HG02973 (cell line): ENCODE data around the gene DNAJB14.

Experiments
- ATAC-seq: cut with Tn5 transposase; IDR thresholded peaks from one replicate; pipeline ENCODE4 v1.9.1; 2021; ENCODE audit warnings: moderate library complexity; ENCODE audit not compliant: unreplicated experiment

DNAJB14 gene

GRCh38 chr4:99872570-99872969 is 73.8 kb downstream of the DNAJB14 start:
- no peak for ATAC-seq

DNA sequence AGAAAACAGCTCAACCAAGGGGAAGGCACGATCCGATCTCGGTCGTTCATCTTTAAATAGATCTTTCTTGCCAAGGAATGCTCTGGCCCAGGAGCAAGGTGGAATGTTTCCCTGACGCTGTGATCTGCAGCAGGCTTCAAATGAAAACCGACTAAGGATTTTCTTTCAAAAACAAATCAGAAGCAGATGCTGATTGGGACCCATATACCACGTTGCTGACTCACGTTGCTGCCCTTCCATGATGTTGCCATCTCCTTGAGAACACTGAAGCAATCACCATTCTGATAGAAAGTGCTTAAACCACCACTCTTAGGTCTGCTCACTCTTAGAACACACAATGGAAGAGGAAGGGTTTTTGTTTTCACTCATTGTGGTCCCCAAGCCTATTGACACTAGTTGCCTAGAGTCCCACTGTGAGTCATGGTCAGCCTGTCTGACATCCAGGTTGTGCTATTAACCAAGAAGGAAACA is 78.3 kb downstream of the DNAJB14 start:
- ATAC-seq: no peak

DNA sequence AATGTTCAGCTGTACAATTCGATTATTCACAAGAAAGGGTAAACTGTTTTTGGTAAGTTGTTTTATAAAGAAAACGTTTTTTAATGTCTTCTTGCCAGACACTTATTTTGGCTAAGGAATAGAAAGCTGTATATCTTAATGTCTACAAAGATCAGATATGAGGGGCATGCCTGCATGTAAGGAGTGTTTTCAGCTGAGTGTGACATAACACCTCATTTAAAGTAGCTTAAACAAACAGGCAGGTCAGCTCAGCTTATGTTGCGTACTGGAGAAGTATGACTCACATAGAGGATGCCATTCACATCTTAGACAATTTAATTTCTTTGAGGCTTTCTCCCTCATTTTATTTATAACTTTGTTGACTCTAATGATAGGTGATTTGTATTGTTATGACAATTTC is 82.6 kb downstream of the DNAJB14 start:
- ATAC-seq: no peak

DNA sequence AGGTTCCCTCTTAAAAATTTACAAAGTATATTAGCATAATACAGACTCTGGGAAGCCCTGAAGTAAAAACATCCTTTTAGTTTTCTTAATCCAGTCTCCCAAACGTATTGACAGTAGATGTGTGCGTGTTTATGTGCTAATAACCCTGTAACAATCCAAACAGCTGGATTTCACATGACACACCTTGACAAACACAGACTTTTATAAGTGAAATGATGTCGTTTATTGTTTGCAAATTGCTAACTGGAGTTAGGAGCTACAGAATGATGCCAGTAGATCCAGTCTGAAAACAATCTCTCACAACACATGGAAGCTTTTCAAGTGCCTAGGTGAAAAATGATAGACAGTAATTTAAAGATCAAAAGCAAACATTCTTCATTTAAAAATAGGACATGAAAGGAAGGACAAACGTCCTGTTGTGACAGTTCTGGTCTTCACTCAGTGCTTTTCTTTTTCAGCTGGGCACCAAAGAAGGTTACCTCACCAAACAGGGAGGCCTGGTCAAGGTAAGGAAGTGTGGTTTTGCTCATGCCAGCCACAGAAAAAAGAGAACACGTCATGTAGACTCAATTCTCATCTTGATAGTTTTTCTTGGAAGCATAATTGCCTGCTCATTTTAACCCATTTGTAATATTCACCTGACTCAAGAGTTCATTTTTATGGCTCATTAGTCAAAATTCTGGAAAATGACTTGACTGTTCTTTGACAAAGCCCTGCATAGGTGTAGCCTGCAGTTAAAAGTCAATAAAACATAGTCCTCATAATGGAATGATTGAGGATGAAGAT is 85.1 kb downstream of the DNAJB14 start:
- no peak for ATAC-seq

- ATAC-seq: no peak
These were observed 85.9 kb downstream of the DNAJB14 start for GRCh38 chr4:99860521-99860920.

DNA sequence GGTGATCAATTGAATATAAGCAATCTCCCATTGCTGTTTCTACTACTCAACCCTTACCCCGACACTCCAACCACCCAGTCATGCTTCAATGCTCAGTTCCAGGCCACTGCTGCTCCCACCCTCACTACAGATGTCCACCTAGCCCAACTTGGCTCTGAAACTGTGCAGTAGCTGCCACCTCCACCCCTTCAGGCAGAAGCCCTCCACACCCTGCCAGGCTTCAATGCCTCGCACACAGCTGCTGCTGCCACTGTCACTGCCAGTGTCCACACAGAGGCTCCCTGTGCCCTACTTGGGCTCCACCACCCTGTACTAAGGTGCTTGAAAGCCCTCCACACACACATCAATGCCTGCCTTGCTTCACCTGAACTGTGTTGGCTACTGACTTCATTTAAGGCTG is 86.8 kb downstream of the DNAJB14 start:
- no peak for ATAC-seq

DNA sequence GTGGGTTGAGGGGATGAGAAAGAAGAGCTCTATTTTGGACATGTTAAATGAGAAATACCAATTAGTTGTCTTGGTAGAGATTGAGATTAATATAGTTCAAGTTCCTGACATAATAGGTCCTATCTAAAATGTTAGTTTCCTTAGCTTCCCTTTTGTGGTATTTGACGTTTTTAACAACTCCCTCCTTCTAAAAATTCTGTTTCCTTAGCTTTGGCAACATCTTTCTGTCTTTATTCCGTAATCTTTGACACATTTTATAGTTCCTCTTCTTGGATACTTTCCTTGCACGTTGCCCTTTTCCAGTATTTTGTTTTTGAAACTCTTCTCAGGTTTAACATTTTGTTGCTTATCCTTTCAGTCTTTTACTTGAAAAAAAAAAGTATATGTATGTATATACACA is 89.1 kb downstream of the DNAJB14 start:
- ATAC-seq: no peak

GRCh38 chr4:99856166-99856565 is 90.3 kb downstream of the DNAJB14 start:
- ATAC-seq: no peak

GRCh38 chr4:99855678-99856077 is 90.7 kb downstream of the DNAJB14 start:
- ATAC-seq: peak; percentile 41

DNA sequence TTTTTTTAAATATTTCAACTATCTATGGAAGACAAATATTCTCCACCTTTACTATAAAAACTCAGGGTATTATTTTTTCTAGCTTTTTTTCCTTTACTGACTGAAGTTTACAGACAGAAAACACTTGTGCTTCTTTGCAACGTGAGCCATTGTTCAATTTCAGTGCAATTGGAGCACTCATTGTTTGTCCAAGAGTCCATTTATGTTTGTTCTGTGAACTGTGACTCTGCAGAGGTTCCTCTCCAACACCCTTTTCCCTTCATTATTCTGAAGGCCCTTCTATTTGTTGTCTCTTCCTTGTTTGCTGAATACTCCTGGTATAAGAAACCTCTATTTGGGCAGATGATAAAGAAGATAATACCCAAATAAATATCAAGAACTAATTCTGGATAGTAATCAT is 92.4 kb downstream of the DNAJB14 start:
- ATAC-seq: no peak

DNA sequence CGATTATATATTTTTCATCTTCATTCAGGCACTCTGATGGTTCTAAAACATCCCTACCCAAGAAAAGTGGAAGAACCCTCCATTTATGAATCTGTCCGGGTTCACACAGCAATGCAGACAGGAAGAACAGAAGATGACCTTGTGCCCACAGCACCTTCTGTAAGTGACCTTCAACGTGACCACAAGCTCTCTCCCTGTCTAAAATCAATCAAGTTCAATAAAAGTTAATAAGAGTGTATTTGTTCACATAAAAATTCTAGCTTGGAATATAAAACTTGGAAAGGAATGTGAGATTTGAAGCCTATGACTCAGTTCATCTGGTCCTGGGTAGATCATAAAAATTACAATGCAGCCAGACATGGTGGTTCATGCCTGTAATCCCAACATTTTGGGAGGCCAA is 93.2 kb downstream of the DNAJB14 start:
- ATAC-seq: no peak

DNA sequence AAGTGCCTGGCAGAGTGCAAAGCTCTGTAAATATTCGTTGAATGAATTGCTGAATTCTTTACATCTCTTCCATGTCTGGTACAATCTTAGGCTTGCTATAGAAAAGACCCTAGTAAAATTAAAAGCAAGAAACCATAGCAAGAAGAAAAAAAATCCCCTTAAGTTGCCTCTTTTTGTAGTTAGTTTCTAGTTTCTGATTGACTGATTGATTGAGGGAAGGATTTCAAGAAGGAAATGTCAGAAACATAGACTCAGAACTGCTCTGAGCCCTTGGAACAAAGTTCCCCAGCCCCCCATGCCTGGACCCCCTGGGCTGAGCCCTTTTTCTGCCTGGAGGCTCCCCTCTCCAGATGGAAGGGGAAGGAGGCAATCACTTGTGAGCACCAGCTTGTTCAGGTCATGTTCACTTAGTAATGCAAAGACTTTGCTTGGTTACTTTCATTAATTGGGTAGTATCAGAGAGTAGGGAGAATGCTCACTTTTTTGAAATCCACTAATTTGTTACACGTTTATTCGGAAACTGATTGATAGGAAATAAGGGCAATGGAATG is 94.1 kb downstream of the DNAJB14 start:
- ATAC-seq: no peak

DNA sequence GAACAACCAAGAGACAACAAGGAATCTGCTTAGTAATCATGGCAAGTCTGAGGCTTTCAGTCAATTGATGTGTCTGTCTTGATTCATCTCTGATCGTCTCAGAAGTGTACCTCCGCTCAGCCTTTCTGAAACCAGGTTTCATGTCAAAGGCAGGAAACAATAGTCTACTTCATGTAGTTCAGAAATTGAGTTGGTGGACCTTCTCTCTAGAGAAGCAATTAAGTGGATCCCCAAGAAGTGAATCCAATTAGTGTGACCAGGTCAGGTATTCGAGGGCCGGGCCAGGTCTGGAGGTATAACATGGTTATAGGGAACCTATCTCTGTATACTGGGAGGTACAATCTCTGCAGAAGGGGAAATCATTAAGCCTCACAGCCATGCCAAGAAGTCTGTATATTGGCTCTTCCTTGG is 97.8 kb downstream of the DNAJB14 start:
- peak; percentile 34 for ATAC-seq

- ATAC-seq: peak; percentile 67
These were observed 98.9 kb downstream of the DNAJB14 start for GRCh38 chr4:99847362-99847976.

DNA sequence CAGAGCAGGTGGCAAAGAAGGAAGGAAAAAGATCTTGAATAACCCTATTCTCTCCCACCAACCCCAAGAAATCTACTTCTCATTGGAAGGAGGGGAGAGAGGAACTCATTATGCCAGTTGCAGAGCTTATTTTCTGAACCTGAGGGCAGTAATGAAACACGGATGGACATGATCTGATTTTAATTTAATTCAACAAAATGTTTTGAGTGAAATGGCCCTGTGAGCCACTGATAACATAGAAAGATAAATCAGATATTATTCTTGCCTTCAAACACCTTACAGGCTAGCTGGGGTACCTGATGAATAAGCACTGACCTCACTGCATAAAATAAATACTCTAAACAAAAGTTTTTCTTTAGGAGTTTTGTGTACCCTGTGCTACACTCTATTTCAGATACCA is 99.5 kb downstream of the DNAJB14 start:
- ATAC-seq: no peak
